Activated naive CD4-positive, alpha-beta T cell (primary cell): ENCODE measurements around the gene CCNYL1.

Source experiments
- DNase-seq, 4 experiments: peaks; one replicate each; lab custom pipeline; 2025; lab: John Stamatoyannopoulos, UW

The CCNYL1 gene

DNA sequence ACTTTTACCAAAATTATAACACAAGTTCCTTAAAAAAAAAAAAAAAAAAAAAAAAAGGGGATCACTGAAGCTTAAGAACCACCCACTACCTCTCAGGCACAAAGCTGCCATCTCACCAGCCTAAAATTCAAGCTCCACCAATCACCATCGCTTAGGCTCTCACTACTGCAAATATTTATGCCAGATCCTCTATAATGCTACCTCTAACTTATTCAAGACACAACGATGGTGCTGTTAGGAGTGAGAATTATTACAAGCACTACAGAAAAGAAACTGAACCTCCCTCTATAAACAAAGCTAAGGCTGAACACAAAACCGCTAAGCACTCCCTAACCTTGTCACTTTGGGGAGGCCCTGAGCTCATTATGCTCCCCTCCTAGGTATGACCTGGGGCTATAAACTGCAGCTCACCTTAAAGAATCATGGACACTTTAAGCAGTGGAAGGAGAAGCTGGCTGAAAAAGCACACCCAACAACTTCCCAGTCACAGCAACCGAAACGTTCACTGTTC is 54.7 kb downstream of the CCNYL1 start:
- DNase-seq, result no peak

DNA sequence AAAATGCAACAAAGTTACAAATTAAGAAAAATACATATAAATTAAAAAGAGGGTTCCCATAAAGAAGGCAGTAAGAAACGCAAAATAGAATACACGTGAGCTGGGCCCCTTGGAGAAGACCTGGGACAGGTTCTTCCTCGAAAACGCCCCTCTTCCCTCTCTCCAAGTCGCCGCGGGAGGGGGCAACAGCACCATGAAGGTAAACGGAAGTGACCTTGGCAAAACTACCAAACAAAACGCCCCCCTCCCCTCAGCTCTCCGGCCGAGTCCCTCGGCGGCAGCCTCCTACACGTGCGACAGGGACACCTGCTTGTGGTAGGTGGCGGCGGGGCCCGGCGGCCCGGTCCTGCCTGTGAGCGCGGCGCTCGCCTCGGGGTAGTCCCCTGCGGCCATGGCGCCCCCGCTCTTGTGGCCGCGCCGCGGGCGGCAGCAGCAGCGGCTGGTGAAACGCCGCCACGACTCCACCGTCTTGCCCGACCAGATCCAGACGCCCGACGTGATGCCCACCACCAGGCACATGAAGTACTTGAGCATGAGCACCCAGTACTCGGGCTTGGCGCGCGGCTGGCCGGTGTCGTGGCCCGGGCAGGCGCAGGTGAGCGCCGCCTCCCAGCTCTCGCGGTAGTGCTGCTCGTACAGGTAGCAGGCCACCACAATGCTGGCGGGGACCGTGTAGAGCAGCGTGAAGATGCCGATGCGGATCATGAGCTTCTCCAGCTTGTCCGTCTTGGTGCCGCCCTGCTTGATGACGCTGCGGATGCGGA is 55.4 kb downstream of the CCNYL1 start:
- DNase-seq, result no peak

DNA sequence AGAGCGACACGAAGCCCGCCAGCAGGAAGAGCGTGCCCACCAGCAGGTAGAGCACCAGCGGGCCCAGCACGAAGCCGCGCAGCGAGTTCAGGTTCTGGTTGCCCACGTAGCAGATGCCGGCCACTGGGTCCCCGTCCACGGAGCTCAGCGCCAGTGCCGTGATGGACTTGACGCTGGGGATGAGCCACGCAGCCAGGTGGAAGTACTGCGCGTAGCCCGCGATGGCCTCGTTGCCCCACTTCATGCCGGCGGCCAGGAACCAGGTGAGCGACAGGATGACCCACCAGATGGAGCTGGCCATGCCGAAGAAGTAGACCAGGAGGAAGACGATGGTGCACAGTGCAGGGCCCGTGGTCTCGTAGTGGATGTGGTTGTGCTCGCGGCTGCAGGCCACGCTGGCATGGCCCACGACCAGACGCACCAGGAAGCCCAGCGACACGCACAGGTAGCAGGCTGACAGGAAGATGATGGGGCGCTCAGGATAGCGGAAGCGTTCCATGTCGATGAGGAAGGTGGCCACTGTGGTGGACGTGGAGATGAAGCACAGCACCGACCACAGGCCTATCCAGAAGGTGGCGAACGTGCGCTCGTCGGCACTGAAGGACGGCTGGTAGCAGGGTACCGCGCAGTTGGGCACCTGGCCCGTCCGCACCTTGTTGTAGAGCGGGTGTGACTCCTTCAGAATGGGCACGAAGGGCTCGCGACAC is 56.2 kb downstream of the CCNYL1 start:
- no peak for DNase-seq

DNA sequence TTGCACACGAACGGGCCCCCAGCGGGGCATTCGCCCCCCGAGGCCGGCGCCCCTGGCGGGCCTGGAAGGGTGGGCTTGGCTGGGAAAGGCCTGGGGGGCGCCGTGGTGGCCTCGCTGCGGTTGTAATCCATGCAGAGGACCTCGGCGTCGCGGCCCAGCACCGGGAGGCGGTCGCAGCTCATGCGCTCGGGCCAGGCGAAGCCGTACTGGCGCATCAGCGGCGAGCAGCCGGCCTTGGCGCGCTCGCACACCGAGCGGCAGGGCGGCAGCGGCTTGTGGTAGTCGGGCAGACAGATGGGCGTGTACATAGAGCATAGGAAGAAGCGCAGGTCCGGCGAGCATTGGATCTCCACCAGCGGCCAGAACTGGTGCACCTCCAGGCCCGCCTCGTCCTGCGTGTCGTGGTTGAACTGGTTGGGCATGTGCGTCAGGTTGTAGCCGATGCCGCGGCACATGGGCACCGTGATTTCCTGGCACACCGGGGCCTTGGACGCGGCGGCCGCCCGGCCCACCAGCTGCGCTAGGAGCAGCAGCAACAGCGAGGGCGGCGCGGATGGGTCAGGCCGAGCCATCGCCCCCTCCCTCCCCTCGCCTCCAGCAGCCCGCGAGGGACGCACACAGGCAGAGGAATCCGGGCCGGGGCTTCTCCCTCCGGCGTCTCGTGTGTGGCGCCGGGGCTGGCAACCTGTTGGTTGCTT is 56.9 kb downstream of the CCNYL1 start:
- peak in 1 of 4 experiments; percentile 15 for DNase-seq

- DNase-seq, result peak in 1 of 4 experiments; percentile 32
Measured at GRCh38 chr2:207768866-207769596, 57.6 kb downstream of the CCNYL1 start.

- DNase-seq, result no peak
Measured at GRCh38 chr2:207770602-207771404, 59.4 kb downstream of the CCNYL1 start.

DNA sequence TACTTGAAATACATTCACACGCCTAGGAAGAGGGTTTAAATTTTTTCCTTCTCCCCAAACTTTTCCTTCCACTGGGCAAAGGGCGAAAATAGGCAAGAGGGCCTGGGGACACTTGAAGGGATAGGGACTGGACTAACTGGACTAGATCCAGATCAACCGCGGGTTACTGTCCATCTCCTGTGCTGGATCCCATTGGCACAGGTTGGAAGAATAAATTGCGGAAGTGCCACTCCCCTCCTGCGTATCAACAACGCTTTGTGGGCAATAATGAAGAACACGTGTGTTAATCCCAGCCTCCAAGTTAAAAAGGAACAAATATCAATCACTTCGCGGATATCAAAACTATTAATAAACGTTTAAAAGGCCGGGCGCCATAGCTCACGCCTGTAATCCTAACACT is 60.0 kb downstream of the CCNYL1 start:
- no peak for DNase-seq

GRCh38 chr2:207772081-207772843 is 60.8 kb downstream of the CCNYL1 start:
- DNase-seq, result peak in 1 of 4 experiments; percentile 11

DNA sequence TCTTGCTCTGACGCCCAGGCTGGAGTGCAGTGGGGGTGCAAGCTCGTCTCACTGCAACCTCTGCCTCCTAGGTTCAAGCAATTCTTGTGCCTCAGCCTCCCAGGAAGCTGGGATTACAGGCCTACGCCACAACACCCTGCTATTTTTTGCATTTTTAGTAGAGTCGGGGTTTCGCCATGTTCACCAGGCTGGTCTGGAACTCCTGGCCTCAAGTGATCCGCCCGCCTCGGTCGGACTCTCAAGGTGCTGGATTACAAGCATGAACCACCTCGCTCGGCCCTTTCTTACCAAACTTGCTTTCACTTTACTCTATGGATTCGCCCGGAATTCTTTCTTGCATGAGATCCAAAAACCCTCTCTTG is 61.4 kb downstream of the CCNYL1 start:
- DNase-seq, result no peak

DNA sequence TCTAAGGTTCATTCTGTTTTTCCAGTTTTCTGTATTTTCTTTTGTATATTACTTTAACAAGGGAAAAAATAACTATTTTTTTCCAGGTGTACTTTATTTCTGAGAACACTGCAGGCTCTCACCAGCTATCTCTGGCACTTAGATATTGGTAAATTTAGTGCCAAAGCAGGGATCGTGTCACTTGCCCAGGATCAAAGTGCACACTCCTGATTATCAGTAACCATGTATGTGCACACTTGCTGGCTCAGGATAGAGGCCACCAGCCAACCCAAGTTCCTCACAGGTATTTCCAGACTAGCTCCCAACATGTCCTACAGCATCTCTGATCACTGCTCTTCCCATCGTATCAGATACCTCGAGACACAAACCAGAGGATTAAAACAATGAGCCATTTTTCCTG is 64.0 kb downstream of the CCNYL1 start:
- no peak for DNase-seq

GRCh38 chr2:207777124-207777523 is 65.7 kb downstream of the CCNYL1 start:
- DNase-seq, result no peak

DNA sequence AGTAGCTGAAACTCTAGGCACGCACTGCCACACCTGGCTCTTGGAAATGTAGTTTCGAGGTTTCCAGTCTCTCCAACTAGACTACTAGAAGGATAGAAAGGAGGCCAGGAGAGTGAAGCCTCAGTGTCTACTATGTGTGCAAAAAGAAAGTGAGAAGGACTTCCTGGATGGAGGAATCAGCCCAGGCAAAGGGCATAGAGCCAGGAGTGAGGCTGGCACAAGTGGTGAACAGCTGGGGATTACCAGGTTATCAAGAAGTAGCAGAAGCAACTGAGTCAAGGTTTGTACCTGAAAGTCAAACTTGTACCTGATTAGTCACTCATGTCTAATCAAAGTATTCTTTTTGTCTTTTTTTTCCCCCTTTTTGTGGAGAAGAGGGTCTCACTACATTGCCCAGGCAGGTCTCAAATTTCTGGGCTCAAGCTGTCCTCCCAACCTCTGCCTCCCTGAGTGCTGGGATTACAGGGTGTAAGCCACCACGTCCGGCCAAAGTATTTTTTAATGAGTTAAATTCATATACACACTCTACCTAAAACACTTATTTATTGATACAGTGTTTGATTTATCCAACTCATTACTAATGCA is 67.0 kb downstream of the CCNYL1 start:
- DNase-seq, result no peak

DNA sequence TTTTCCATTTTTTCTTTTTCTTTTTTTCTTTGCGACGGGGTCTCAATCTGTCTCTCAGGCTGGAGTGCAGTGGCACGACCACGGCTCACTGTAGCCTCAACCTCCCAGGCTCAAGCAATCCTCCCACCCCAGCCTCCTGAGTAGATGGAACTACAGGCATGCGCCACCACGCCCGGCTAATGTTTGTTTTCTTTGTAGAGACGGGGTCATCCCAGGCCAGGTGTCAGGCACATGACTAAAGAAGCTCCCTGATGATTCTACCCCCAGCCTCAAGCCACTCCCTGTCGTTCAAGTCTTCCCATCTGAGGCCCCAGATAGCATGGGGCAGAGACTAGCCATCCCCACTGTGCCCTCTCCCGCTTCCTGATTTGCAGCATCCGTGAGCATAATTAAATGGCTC is 68.1 kb downstream of the CCNYL1 start:
- DNase-seq, result no peak

DNA sequence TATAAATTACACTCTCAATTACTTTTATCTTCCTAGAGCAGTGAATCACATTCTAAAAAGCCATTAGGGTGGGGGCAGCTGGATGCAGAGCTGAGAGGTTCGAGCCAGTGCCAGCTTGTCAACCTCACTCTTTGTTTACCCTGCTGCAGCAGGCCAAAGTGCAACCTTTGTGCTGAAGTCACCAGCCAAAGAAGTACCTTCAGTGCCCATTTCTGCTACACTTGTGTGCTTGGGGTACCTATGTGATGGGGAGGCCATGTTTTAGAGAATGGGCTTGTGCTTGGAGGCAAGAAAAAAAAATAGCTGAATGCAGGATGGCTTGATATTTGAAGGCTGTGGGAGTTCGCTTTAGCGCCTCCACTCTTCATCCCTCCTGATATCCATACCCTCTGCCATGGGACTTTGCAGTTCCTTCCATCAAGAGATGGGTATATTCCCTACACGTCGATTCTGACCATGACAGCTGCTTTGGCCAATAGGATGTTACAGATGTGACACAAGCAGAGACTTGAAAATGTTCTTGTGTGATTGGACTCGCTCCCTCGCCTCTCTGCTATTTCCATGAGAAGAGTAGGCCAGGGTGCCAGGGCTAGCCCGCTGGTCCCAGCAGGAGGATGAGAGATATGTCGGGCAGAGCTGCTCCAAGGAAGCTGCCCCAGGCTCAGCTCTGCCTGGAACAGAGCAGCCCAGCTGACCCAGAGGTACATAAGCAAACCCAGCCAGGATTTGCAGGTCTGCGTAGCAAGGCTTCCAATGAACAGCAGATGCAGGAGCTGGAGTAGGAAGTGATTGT is 71.0 kb downstream of the CCNYL1 start:
- no peak for DNase-seq

DNA sequence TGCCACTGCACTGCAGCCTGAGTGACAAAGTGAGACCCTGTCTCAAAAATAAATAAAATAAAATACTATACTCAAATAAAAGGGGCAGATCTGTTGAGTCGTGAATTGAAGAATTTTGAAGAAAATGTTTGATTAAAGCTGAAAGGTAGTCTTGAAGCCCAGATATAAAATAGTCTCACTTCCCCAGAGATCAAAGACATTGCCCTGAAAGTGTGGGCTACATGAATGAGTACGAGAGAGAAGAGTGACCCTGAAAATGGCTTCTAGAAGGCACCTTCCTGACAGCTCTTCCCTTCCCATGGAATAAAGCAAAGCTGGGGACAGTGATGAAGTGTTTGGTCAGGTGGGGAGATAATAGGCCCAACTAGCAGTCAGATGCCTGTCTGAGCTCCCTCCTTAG is 72.1 kb downstream of the CCNYL1 start:
- DNase-seq, result no peak

- no peak for DNase-seq
Measured at GRCh38 chr2:207784898-207785297, 73.5 kb downstream of the CCNYL1 start.

DNA sequence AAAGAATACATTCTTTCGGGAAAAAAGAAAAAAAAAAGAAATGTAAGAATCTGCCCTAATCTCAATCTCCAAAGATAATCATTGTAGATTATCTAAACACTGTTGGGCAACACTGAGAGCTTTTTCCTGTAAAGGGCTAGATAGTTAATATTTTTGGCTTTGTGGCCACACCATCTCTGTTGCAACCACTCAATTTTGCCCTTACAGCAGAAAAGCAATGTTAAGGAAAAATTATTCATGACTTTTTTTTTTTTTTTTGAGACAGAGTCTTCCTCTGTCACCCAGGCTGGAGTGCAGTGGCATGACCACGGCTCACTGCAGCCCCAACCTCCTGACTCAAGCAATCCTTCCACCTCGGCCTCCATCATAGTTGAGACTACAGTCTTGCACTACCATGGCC is 75.6 kb downstream of the CCNYL1 start:
- DNase-seq, result no peak

DNA sequence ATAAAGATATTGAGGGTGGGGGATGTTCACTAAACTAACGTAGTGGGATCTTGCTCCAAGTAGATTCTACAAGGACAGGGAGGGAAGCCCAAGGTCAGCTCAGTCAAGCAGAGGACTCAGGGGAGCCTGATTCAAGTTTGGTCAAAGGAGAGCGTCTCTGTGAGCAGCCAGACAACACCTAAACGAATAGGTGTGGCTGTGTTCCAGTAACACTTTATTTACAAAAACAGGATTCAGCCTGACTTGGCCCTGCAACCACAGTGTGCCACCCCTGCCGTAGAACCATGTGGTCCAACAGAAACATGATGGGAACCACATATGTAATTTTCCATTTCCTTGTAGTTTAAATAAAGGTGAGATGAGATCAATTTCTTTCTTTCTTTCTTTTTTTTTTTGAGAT is 76.4 kb downstream of the CCNYL1 start:
- no peak for DNase-seq

DNA sequence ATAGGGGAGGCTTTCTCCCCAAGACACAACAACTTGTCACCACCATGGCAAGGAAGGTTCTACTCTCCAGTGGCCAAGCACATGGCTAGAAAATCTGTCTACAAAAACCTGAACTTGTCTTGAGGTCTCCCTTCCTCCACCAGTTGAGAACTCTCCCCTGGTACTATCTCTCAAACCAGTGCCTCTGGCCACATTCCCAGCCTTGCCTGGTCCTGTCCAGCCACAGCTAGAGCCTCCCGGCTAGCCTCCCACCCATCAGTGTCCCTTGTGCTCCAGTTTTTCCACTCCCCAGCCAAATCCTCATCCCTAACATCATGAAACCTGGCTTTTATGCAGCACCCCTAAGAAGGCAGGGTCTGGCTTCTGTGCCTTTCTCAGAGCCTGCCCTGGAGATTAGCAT is 79.5 kb downstream of the CCNYL1 start:
- no peak for DNase-seq
